Psoas muscle (tissue), 8 donors: ENCODE measurements around the gene RASSF4. TPM values are rescaled to one million over a fixed set of nuclear protein-coding genes. Genes with fewer than 3 reads are reported as not detected.

ENCODE experiments used
- ATAC-seq, 4 donors: fragments of 200-7000 bp; cut with Tn5 transposase; one replicate each; pipeline ENCODE4 v1.9.1; 2020; ENCODE audit warnings: moderate library complexity in 3 of 4, mild to moderate bottlenecking in 2 of 4
- DNase-seq, 2 donors: peaks; one replicate each; pipeline ENCODE4 v3.0.0-alpha.2; 2020
- H3K27ac ChIP-seq: fragments of 200-600 bp; one replicate; pipeline ENCODE4 v1.8.0; 2022
- H3K27me3 ChIP-seq, 3 donors: fragments of 200-600 bp in 1 of 3; one replicate each; pipeline versions ENCODE4 v1.6.1 to v1.8.0; 2013 to 2022; ENCODE audit warnings: low read length in 2 of 3, mild to moderate bottlenecking in 2 of 3, moderate library complexity in 1 of 3; ENCODE audit not compliant: insufficient read depth in 3 of 3
- H3K36me3 ChIP-seq, 2 donors: fragments of 200-600 bp in 1 of 2; one replicate each; pipeline versions ENCODE4 v1.6.1 to v1.8.0; 2013 to 2022; ENCODE audit warnings: low read depth in 1 of 2, mild to moderate bottlenecking in 1 of 2, moderate library complexity in 1 of 2; ENCODE audit not compliant: insufficient read depth in 1 of 2
- H3K4me1 ChIP-seq: fragments of 200-600 bp; one replicate; pipeline ENCODE4 v1.8.0; 2022
- H3K4me3 ChIP-seq: fragments of 200-600 bp; one replicate; pipeline ENCODE4 v1.8.0; 2022; ENCODE audit warnings: mild to moderate bottlenecking
- H3K9me3 ChIP-seq: fragments of 200-600 bp; one replicate; pipeline ENCODE4 v1.8.0; 2022
- CTCF ChIP-seq: fragments of 200-600 bp; IDR thresholded peaks from one replicate; pipeline ENCODE4 v1.8.0; 2022; ENCODE audit warnings: antibody characterized with exemption
- WGBS, 3 donors: extraction: QIAGEN DNeasy Blood & Tissue Kit; methylation state at CpG; one replicate each; pipeline versions ENCODE4 v1.1.6 to v1.1.7; 2013; 5-methylcytosine and 5-hydroxymethylcytosine counted together
- intact Hi-C, 2 donors: fragments of 100-400 bp; cut with DNase I; formaldehyde crosslinking; loops; one replicate each; pipeline versions ENCODE4 v1.11.0 to v1.14.2; 2022
- polyA plus RNA-seq, 3 donors: library from polyadenylated mRNA; stranded (reverse); fragments of 200-250 nt; gene quantifications; one replicate each; pipeline ENCODE4 v1.2.3, GENCODE V29; 2013
- total RNA-seq, 4 donors: library from RNA; stranded (reverse); fragmentation: NEBNext Ultra II Directional in 2 of 4; extraction: Animal tissue kit (Norgen Biotek cat#: 25700) in 2 of 4; gene quantifications; one replicate each; pipeline versions ENCODE4 v1.2.1 to v1.2.4, GENCODE V29; 2021 to 2023
- donor health status: healthy with polysubstance abuse.
- donor health status: DM: no; HTN: no; CAD: no; lungs with moderate emphysema.
- donor health status: Bipolar disorder and iron deficiency.
- donor health status: healthy.
- donor health status: DM: yes; HTN: yes; CAD: no.
- donor health status: DM: no; HTN: no; CAD: no.
- donor health status: DM: no; HTN: no; CAD: no.
- donor health status: DM: yes; HTN: yes; CAD: no.

The RASSF4 gene
- total and polyA plus RNA-seq, 7 donors, result 11.1 to 44.0 (median 18.9) TPM

GRCh38 chr10:44934416-44935200 lies 25.0 kb upstream of the RASSF4 start:
- intact Hi-C loops, result no loop called here
- ATAC-seq (no peak), DNase-seq (peak in 1 of 2 donors; percentile 61)
- Histone ChIP-seq H3K4me1 (peaks cover 18% of the 10 kb centered on the region), H3K27ac (peak overlapping the region; percentile 41), H3K36me3 (no peaks in the 10 kb centered on the region), H3K27me3 (no peaks in the 10 kb centered on the region), H3K4me3 (no peak overlapping the region), H3K9me3 (no peaks in the 10 kb centered on the region)
- TF ChIP-seq CTCF, result no peak
- WGBS, 3 donors, result 65 to 70% (median 67%) methylated on average over 18 of the region's 18 CpGs

- Histone ChIP-seq H3K4me3 (no peak overlapping the region), H3K4me1 (peaks cover 18% of the 10 kb centered on the region), H3K27me3 (no peaks in the 10 kb centered on the region), H3K9me3 (no peaks in the 10 kb centered on the region), H3K36me3 (no peaks in the 10 kb centered on the region), H3K27ac (peak overlapping the region; percentile 41)
- ATAC-seq (peak; percentile 56 to 71 (median 68)), DNase-seq (peak in 1 of 2 donors; percentile 78)
- 38 to 46% (median 41%) methylated on average over 9 of the region's 9 CpGs for WGBS, 3 donors
- TF ChIP-seq CTCF, result no peak
- intact Hi-C loops, result no loop called here
Observed at GRCh38 chr10:44935201-44935965, 24.2 kb upstream of the RASSF4 start.

GRCh38 chr10:44935966-44936295 lies 23.7 kb upstream of the RASSF4 start:
- ATAC-seq (no peak), DNase-seq (no peak)
- no peaks in the 10 kb centered on the region for H3K27me3 ChIP-seq
- H3K4me1 ChIP-seq, result peaks cover 18% of the 10 kb centered on the region
- peak overlapping the region; percentile 41 for H3K27ac ChIP-seq
- WGBS, 3 donors, result 26 to 34% (median 26%) methylated on average over 3 of the region's 3 CpGs
- TF ChIP-seq CTCF, result no peak
- no peaks in the 10 kb centered on the region for H3K36me3 ChIP-seq
- intact Hi-C loops, result no loop called here
- H3K4me3 ChIP-seq, result no peak overlapping the region
- no peaks in the 10 kb centered on the region for H3K9me3 ChIP-seq

- H3K27ac ChIP-seq, result peak overlapping the region; percentile 41
- no peaks in the 10 kb centered on the region for H3K27me3 ChIP-seq
- no peak for TF ChIP-seq CTCF
- H3K9me3 ChIP-seq, result no peaks in the 10 kb centered on the region
- peaks cover 18% of the 10 kb centered on the region for H3K4me1 ChIP-seq
- WGBS, 3 donors, result 80 to 90% (median 85%) methylated on average over 7 of the region's 7 CpGs
- H3K4me3 ChIP-seq, result no peak overlapping the region
- H3K36me3 ChIP-seq, result no peaks in the 10 kb centered on the region
- ATAC-seq, result no peak
- no peak for DNase-seq
- intact Hi-C loops, result no loop called here
Observed at GRCh38 chr10:44936314-44936975, 23.2 kb upstream of the RASSF4 start.
